SU-DHL-6 (cell line): ENCODE measurements around the gene GMEB2.

Experiments used
- H2AFZ ChIP-seq: fragments of 200-600 bp; sonication (generic); 2 replicates; pipeline ENCODE4 v1.6.1; 2014; ENCODE audit warnings: low read depth, mild to moderate bottlenecking, moderate library complexity, mixed read lengths, antibody characterized with exemption, low read length; ENCODE audit not compliant: severe bottlenecking
- H3F3A ChIP-seq: fragments of 200-600 bp; shearing (Covaris generic); 2 replicates; pipeline ENCODE4 v1.6.0; 2016; ENCODE audit warnings: antibody characterized with exemption, mild to moderate bottlenecking; ENCODE audit not compliant: insufficient read depth
- H3K27ac ChIP-seq: fragments of 200-600 bp; sonication (generic); 2 replicates; pipeline ENCODE4 v1.5.1; 2016; ENCODE audit warnings: low read depth, mild to moderate bottlenecking, low read length, moderate library complexity, mixed read lengths
- H3K27me3 ChIP-seq: fragments of 200-600 bp; sonication (generic), shearing (Covaris generic); 2 replicates; pipeline ENCODE4 v1.6.0; 2014; ENCODE audit warnings: mild to moderate bottlenecking, low read length
- H3K36me3 ChIP-seq: fragments of 200-600 bp; sonication (generic); 2 replicates; pipeline ENCODE4 v1.6.1; 2014; ENCODE audit warnings: mild to moderate bottlenecking, low read length, mixed read lengths
- H3K4me2 ChIP-seq: fragments of 300-600, 200-600 bp; shearing (Covaris generic), sonication (generic); 2 replicates; pipeline ENCODE4 v1.6.0; 2014; ENCODE audit warnings: low read length, low read depth, mild to moderate bottlenecking; ENCODE audit not compliant: poor library complexity, severe bottlenecking
- H3K4me3 ChIP-seq: fragments of 200-600 bp; sonication (generic); 2 replicates; pipeline ENCODE4 v1.5.1; 2014; ENCODE audit warnings: antibody characterized with exemption, low read length, mild to moderate bottlenecking, mixed read lengths; ENCODE audit not compliant: insufficient read depth, poor library complexity, severe bottlenecking
- H3K79me2 ChIP-seq: fragments of 200-600 bp; sonication (generic); 2 replicates; pipeline ENCODE4 v1.6.1; 2014; ENCODE audit warnings: mild to moderate bottlenecking, low read length, moderate library complexity; ENCODE audit not compliant: insufficient read depth
- H3K9ac ChIP-seq: fragments of 200-600 bp; sonication (generic); 2 replicates; pipeline ENCODE4 v1.7.0; 2014; ENCODE audit warnings: mild to moderate bottlenecking, low read length
- H3K9me2 ChIP-seq: fragments of 200-600 bp; sonication (generic); replicated peaks from 2 replicates; pipeline ENCODE4 v1.6.1; 2014; ENCODE audit warnings: low read length; ENCODE audit not compliant: insufficient read depth
- H3K9me3 ChIP-seq: fragments of 200-600 bp; sonication (generic); 2 replicates; pipeline ENCODE4 v1.6.1; 2014; ENCODE audit warnings: low read length, mixed read lengths; ENCODE audit not compliant: insufficient read depth
- H4K20me1 ChIP-seq: fragments of 200-600 bp; sonication (generic); 2 replicates; pipeline ENCODE4 v1.6.1; 2014; ENCODE audit warnings: low read depth, mild to moderate bottlenecking, antibody characterized with exemption, low read length, moderate library complexity, mixed read lengths
- EZH2phosphoT487 ChIP-seq: fragments of 200-600 bp; sonication (generic), shearing (Covaris generic); conservative IDR thresholded peaks from 2 replicates; pipeline ENCODE4 v1.6.1; 2018; ENCODE audit warnings: mild to moderate bottlenecking, antibody characterized with exemption, low read length, moderate library complexity, mixed read lengths
- TF ChIP-seq, protein P1 (sequence below): fragments of 200-600 bp; sonication (generic); IDR thresholded peaks from one replicate; pipeline ENCODE4 v1.5.1; 2017; ENCODE audit warnings: antibody characterized with exemption, mild to moderate bottlenecking, low read length, moderate library complexity; ENCODE audit not compliant: insufficient read depth, poor library complexity, severe bottlenecking

Gene GMEB2

GRCh38 chr20:63598479-63599395, 28.2 kb downstream of the GMEB2 start:
- H2AFZ ChIP-seq: no peak overlapping the region
- no peaks in the 10 kb centered on the region for H3K36me3 ChIP-seq

DNA sequence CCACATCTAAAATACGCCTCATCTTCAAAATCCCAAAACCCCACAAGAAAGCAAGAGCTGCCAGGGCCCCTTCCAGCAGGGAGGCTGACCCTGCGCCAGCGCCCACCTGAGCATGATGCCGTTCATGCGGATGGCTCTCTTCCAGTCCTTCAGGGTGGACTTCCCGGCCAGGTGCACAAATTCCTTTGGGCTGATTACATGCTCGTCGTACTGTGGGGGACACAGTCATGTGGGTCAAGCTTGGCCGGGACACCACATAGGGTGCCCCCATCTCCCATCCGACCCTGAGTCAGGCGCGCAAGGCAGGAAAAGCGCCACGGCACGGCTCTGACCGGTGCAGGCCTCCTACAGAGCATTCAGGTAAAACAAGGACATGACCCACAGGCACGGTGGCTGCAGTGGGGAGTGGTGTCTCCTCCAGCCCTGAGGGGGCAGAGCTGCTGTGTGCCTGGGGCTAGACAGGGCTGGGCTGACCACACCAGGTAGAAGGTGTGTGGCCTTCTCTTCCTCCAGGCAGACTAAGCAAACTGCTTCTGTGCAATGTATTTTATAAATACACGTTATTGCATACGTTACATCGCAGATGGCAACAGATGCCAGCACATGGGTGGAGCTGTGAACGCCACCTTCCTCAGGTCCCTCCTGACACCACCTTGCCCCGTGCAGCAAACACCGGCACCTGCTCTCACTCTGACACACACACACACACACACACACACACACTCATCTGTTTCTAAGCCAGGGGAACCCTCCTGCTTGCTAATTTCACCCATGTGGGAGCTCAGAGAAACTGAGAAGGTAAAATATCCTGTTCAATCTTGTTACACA, 29.0 kb downstream of the GMEB2 start:
- Histone ChIP-seq H3K27me3 (no peaks in the 10 kb centered on the region), H3K9me3 (no peaks in the 10 kb centered on the region), H3F3A (no peaks in the 10 kb centered on the region), H3K4me2 (no peak overlapping the region), H3K79me2 (no peaks in the 10 kb centered on the region), H3K9ac (no peak overlapping the region), H3K36me3 (no peaks in the 10 kb centered on the region), H3K9me2 (no peaks in the 10 kb centered on the region), H2AFZ (no peak overlapping the region), H3K27ac (no peak overlapping the region), H4K20me1 (no peaks in the 10 kb centered on the region), H3K4me3 (no peak overlapping the region)
- no peak for TF ChIP-seq EZH2phosphoT487
- TF ChIP-seq, protein P1, sequence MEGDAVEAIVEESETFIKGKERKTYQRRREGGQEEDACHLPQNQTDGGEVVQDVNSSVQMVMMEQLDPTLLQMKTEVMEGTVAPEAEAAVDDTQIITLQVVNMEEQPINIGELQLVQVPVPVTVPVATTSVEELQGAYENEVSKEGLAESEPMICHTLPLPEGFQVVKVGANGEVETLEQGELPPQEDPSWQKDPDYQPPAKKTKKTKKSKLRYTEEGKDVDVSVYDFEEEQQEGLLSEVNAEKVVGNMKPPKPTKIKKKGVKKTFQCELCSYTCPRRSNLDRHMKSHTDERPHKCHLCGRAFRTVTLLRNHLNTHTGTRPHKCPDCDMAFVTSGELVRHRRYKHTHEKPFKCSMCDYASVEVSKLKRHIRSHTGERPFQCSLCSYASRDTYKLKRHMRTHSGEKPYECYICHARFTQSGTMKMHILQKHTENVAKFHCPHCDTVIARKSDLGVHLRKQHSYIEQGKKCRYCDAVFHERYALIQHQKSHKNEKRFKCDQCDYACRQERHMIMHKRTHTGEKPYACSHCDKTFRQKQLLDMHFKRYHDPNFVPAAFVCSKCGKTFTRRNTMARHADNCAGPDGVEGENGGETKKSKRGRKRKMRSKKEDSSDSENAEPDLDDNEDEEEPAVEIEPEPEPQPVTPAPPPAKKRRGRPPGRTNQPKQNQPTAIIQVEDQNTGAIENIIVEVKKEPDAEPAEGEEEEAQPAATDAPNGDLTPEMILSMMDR: no peak

More at GRCh38 chr20:63598479-63599395, 28.2 kb downstream of the GMEB2 start:
- Histone ChIP-seq H3K4me3 (no peak overlapping the region), H3K9ac (no peak overlapping the region), H3K79me2 (no peaks in the 10 kb centered on the region), H3K9me2 (no peaks in the 10 kb centered on the region), H3K9me3 (no peaks in the 10 kb centered on the region), H4K20me1 (no peaks in the 10 kb centered on the region), H3K4me2 (no peak overlapping the region), H3K27ac (no peak overlapping the region), H3F3A (no peaks in the 10 kb centered on the region), H3K27me3 (no peaks in the 10 kb centered on the region)
- TF ChIP-seq, protein P1: no peak
- no peak for TF ChIP-seq EZH2phosphoT487

- Histone ChIP-seq H3K4me3 (no peak overlapping the region), H3K9ac (no peak overlapping the region), H2AFZ (no peak overlapping the region), H3K36me3 (no peaks in the 10 kb centered on the region), H3K27ac (no peak overlapping the region), H3K4me2 (no peak overlapping the region), H3K27me3 (no peaks in the 10 kb centered on the region), H4K20me1 (no peaks in the 10 kb centered on the region), H3F3A (no peaks in the 10 kb centered on the region), H3K9me3 (no peaks in the 10 kb centered on the region), H3K79me2 (no peaks in the 10 kb centered on the region), H3K9me2 (no peaks in the 10 kb centered on the region)
- no peak for TF ChIP-seq EZH2phosphoT487
- TF ChIP-seq, protein P1: no peak
These were observed 30.5 kb downstream of the GMEB2 start for GRCh38 chr20:63596423-63596822.
